Measurements from ENCODE around the gene CDH5. TPM values are rescaled to one million over a fixed set of nuclear protein-coding genes. Genes with fewer than 3 reads are reported as not detected.

CDH5 gene
- total RNA-seq, 4 donors from 2014 or later = 6.0 to 18.1 (median 6.8) TPM

DNA sequence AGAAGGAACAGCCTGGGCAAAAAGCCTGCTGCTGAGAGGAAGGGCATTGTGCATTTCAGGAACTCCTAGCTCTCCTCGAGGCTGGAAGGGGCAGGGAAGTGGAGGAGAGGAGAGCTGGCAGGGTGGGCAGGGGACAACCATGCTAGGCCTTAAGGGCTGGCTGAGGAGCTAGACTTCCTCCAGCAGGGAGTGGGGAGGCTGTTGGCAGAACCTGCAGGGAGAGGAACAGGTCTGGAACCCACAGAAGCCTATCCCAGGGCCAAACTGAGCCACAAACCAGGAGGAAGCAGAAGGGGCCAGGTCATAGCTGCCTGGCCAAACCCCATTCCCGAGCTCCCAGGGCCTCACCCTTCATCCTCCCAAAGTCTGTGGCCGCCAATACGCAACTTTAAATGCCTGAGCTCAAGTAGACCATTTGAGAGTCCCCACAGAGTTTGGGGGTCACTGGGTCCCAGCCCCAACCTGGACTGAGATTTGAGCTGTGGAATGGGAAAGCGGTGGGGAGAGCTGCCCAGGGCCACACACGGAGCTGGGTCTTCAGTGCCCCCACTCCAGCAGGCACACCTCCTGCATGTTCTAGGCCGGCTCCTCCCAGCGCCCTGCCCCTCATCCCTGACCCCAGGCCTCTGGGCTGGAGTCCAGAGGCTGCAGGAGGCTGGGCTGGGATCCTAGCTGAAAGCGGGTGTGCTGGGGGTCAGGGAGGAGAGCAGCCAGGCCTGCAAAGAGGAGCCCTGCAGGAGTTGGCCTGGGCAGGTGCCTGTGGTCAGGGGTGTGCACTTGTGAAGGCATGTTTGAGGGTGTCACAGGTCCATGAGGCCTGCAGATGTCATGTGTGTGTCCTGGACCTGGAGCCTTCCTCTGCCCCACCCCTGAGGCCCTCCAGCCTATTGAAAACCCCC is 4.5 kb downstream of the CDH5 start:
- Histone ChIP-seq H3K27ac (no peak overlapping the region), H3K27me3 (peaks cover 3% of the 10 kb centered on the region), H3K9me3 (no peaks in the 10 kb centered on the region), H3K4me1 (peaks cover 0 to 4% (median 0%) of the 10 kb centered on the region in 4 donors), H3K36me3 (no peaks in the 10 kb centered on the region), H3K4me3 (no peak overlapping the region)
- WGBS, 2 donors (ENCODE audit: low coverage in 1 of 2) = 75% methylated on average over 9 of the region's 9 CpGs; no CpG with 5 or more reads in 1 of the 2 donors
- DNase-seq = no peak
- TF ChIP-seq EP300 (IDR thresholded peaks at IDR 0.05; ENCODE audit: low read depth) (no peak), POLR2AphosphoS5 (IDR thresholded peaks at IDR 0.05) (no peak), POLR2A (IDR thresholded peaks at IDR 0.05) (no peak)
- TF ChIP-seq, protein P1, sequence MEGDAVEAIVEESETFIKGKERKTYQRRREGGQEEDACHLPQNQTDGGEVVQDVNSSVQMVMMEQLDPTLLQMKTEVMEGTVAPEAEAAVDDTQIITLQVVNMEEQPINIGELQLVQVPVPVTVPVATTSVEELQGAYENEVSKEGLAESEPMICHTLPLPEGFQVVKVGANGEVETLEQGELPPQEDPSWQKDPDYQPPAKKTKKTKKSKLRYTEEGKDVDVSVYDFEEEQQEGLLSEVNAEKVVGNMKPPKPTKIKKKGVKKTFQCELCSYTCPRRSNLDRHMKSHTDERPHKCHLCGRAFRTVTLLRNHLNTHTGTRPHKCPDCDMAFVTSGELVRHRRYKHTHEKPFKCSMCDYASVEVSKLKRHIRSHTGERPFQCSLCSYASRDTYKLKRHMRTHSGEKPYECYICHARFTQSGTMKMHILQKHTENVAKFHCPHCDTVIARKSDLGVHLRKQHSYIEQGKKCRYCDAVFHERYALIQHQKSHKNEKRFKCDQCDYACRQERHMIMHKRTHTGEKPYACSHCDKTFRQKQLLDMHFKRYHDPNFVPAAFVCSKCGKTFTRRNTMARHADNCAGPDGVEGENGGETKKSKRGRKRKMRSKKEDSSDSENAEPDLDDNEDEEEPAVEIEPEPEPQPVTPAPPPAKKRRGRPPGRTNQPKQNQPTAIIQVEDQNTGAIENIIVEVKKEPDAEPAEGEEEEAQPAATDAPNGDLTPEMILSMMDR (IDR thresholded peaks at IDR 0.05) = no peak
- in situ Hi-C loops (cut with MboI; ENCODE audit: low pct_ligation_motif_present in 1 of 4, low pct_unique_long_range_greater_than_20kb in 1 of 4, low sequenced_read_pairs in 3 of 4) = no loop called here
- intact Hi-C loops (cut with DNase I; ENCODE audit: low total_unique reads) = no loop called here

GRCh38 chr16:66372078-66372897 is 5.8 kb downstream of the CDH5 start:
- no peaks in the 10 kb centered on the region for H3K27me3 ChIP-seq
- WGBS, 2 donors (ENCODE audit: low coverage in 1 of 2) = 78 to 100% methylated on average over 1 to 15 of the region's 15 CpGs
- no peak overlapping the region for H3K4me3 ChIP-seq
- intact Hi-C loops (cut with DNase I; ENCODE audit: low total_unique reads) (no loop called here), in situ Hi-C loops (cut with MboI; ENCODE audit: low pct_ligation_motif_present in 1 of 4, low pct_unique_long_range_greater_than_20kb in 1 of 4, low sequenced_read_pairs in 3 of 4) (no loop called here)
- TF ChIP-seq, protein P1 (IDR thresholded peaks at IDR 0.05) = no peak
- TF ChIP-seq POLR2A (IDR thresholded peaks at IDR 0.05) = no peak
- no peak for TF ChIP-seq EP300 (IDR thresholded peaks at IDR 0.05; ENCODE audit: low read depth)
- no peak for TF ChIP-seq POLR2AphosphoS5 (IDR thresholded peaks at IDR 0.05)
- no peaks in the 10 kb centered on the region for H3K9me3 ChIP-seq
- H3K36me3 ChIP-seq = no peaks in the 10 kb centered on the region
- no peak for DNase-seq
- H3K27ac ChIP-seq = no peak overlapping the region
- H3K4me1 ChIP-seq = no peaks in the 10 kb centered on the region

GRCh38 chr16:66372898-66373155 is 6.3 kb downstream of the CDH5 start:
- H3K4me1 ChIP-seq = no peaks in the 10 kb centered on the region
- TF ChIP-seq EP300 (IDR thresholded peaks at IDR 0.05; ENCODE audit: low read depth) = no peak
- TF ChIP-seq POLR2AphosphoS5 (IDR thresholded peaks at IDR 0.05) = no peak
- TF ChIP-seq, protein P1 (IDR thresholded peaks at IDR 0.05) = no peak
- no peak for TF ChIP-seq POLR2A (IDR thresholded peaks at IDR 0.05)
- H3K27me3 ChIP-seq = no peaks in the 10 kb centered on the region
- WGBS, 2 donors (ENCODE audit: low coverage in 1 of 2) = 79% methylated on average over 4 of the region's 4 CpGs; no CpG with 5 or more reads in 1 of the 2 donors
- H3K36me3 ChIP-seq = no peaks in the 10 kb centered on the region
- H3K9me3 ChIP-seq = no peaks in the 10 kb centered on the region
- H3K4me3 ChIP-seq = no peak overlapping the region
- DNase-seq = no peak
- in situ Hi-C loops (cut with MboI; ENCODE audit: low pct_ligation_motif_present in 1 of 4, low pct_unique_long_range_greater_than_20kb in 1 of 4, low sequenced_read_pairs in 3 of 4) (no loop called here), intact Hi-C loops (cut with DNase I; ENCODE audit: low total_unique reads) (no loop called here)
- H3K27ac ChIP-seq = no peak overlapping the region

- Histone ChIP-seq H3K4me1 (no peaks in the 10 kb centered on the region), H3K36me3 (no peaks in the 10 kb centered on the region), H3K27ac (no peak overlapping the region), H3K27me3 (no peaks in the 10 kb centered on the region), H3K4me3 (no peak overlapping the region), H3K9me3 (no peaks in the 10 kb centered on the region)
- intact Hi-C loops (cut with DNase I; ENCODE audit: low total_unique reads) = no loop called here
- TF ChIP-seq, protein P1 (IDR thresholded peaks at IDR 0.05) = no peak
- TF ChIP-seq EP300 (IDR thresholded peaks at IDR 0.05; ENCODE audit: low read depth) (no peak), POLR2AphosphoS5 (IDR thresholded peaks at IDR 0.05) (no peak), POLR2A (IDR thresholded peaks at IDR 0.05) (no peak)
- DNase-seq = no peak
- WGBS, 2 donors (ENCODE audit: low coverage in 1 of 2) = 89 to 90% methylated on average over 5 of the region's 5 CpGs
- in situ Hi-C loops (cut with MboI; ENCODE audit: low pct_ligation_motif_present in 1 of 4, low pct_unique_long_range_greater_than_20kb in 1 of 4, low sequenced_read_pairs in 3 of 4) = no loop called here
Observed at GRCh38 chr16:66373667-66374066, 7.2 kb downstream of the CDH5 start.

Data from transverse colon (tissue), 4 donors.